ENCODE results near the gene SPSB1. TPM values are rescaled to one million over a fixed set of nuclear protein-coding genes. Genes with fewer than 3 reads are reported as not detected.

The SPSB1 gene
- total RNA-seq, 1 donor from 2014 or later: 1.3 TPM

DNA sequence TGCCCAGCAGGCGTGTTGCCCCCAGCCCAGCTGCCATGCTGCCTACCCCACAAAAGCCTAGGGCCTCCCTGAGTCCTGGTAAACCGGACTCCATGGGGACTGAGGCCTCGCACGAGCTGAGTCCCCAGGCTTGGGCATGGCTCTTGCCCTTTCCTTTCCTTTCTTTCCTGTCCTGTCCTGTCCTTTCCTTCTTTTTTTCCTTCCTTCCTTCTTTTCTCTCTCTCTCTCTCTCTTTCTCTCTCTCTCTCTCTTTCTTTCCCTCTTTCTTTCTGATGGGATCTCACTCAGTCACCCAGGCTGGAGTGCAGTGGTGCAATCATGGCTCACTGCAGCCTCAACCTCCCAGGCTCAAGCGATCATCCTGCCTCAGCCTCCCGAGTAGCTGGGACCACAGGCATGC, 104.4 kb downstream of the SPSB1 start:
- no peaks in the 10 kb centered on the region for H3K9me3 Mint-ChIP-seq
- H3K36me3 Mint-ChIP-seq (ENCODE audit: low read depth): no peaks in the 10 kb centered on the region
- TF ChIP-seq, protein P1, sequence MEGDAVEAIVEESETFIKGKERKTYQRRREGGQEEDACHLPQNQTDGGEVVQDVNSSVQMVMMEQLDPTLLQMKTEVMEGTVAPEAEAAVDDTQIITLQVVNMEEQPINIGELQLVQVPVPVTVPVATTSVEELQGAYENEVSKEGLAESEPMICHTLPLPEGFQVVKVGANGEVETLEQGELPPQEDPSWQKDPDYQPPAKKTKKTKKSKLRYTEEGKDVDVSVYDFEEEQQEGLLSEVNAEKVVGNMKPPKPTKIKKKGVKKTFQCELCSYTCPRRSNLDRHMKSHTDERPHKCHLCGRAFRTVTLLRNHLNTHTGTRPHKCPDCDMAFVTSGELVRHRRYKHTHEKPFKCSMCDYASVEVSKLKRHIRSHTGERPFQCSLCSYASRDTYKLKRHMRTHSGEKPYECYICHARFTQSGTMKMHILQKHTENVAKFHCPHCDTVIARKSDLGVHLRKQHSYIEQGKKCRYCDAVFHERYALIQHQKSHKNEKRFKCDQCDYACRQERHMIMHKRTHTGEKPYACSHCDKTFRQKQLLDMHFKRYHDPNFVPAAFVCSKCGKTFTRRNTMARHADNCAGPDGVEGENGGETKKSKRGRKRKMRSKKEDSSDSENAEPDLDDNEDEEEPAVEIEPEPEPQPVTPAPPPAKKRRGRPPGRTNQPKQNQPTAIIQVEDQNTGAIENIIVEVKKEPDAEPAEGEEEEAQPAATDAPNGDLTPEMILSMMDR (conservative IDR thresholded peaks at IDR 0.05): no peak
- peaks cover 3% of the 10 kb centered on the region for H3K4me1 Mint-ChIP-seq
- no peak overlapping the region for H3K4me3 Mint-ChIP-seq
- DNase-seq (ENCODE audit: low read depth, low spot score): no peak
- H3K27me3 Mint-ChIP-seq (ENCODE audit: low read depth): peaks cover 12% of the 10 kb centered on the region
- no peak overlapping the region for H3K27ac Mint-ChIP-seq (ENCODE audit: unreplicated experiment)

DNA sequence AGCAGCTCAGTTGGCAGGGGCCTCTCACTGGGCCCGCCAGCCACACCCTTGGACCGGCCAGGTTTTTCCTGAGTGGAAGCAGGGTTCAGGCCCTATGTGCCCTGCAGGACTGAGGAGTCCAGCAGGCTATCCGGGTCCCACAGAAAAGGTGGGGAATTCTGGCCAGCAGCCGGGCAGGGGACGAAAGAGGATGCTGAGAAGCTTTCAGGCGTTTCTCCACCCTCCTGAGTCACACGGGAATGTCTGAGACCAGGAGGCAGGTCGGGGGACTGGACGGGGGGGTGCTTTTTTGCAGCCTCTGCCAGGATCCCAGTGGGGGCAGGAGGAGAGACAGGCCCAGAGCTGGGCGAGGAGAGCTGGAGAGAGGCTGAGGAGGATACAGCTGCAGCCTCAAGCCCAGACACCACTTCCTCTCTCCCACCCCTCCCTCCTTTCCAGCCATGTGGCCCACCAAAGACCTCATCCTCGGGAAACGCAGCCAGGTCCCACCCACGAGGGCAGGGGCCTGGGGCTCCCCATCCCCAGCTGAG, 105.4 kb downstream of the SPSB1 start:
- H3K9me3 Mint-ChIP-seq: no peaks in the 10 kb centered on the region
- H3K4me3 Mint-ChIP-seq: no peak overlapping the region
- peaks cover 12% of the 10 kb centered on the region for H3K27me3 Mint-ChIP-seq (ENCODE audit: low read depth)
- TF ChIP-seq, protein P1 (conservative IDR thresholded peaks at IDR 0.05): no peak
- no peak for DNase-seq (ENCODE audit: low read depth, low spot score)
- no peaks in the 10 kb centered on the region for H3K36me3 Mint-ChIP-seq (ENCODE audit: low read depth)
- H3K4me1 Mint-ChIP-seq: peaks cover 4% of the 10 kb centered on the region
- H3K27ac Mint-ChIP-seq (ENCODE audit: unreplicated experiment): no peak overlapping the region

DNA sequence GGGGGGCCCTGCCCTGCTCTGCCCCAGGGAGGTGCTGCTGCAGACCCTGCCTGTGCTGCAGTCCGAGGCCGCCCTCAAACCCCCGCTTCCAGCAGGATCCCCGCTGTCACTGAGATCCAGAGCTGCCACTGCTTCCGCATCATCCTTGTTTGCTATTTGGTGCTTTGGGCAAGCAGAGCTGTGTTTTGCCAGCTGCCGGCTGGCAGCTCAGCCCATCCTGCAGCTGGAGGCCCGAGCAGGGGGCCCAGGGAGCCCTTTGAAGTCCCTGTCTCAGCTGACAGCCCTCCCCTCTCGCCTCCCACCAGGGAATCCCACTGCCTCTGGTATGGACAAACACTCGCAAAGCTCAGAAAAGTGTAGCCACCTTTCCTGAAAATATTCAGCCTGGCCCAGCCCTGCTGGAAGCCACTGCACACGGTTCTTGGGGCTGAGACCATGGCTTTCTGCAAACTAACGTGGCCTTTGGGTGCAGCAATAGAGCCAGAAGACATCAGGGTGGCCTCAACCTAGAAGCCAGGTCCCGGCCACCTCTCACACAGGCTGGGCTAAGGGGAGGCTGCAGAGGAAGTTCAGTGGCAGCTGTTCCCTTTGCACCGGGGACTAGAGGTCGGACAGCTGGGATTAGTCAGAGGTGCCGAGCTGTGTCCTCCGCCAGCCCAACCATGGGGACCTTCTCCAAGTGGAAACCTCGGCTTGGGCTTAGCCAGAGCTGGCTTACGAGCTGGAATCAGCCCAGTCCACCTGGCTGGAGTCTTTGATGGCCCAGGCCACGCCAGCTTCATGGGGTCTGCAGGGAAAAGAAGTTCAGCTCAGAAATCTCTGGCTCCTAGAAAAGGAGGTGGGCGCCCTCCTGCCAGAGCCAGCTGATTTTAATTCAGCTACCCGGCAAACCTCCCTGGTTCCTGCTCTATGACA, 107.1 kb downstream of the SPSB1 start:
- TF ChIP-seq, protein P1 (conservative IDR thresholded peaks at IDR 0.05): no peak

DNA sequence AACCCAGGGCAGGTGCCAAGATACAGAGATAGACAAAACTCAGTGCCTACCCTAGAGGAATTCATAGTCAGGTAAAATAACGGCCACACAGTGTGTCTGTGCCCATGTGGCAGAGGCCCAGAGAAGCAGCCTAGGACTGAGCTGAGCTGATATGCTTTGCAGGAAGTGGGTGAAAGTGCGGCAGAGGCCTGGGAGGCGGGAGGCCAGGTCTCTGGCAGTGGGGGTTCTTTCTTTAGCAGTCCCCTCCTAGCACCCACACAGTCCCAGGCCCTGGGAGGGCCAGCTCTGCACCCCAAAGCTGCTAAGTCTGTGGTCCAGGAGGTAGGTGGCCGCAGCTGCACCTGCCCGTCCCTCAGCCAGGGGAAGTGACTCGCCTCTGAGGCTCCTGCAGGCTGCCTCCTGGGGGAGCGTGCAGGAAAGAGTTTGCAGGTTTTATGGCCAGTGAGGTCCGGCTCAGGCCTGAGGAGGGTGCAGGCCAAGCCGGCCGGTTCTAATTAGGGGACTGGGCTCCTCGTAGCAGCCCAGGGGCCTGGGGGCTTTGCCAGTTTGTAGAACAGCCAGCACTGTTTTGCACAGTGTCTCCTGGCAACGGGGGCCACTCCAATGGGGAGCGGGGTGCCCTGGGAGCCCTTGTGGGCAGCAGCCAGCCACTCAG, 107.9 kb downstream of the SPSB1 start:
- Mint-ChIP-seq H3K27me3 (ENCODE audit: low read depth) (peaks cover 9% of the 10 kb centered on the region), H3K36me3 (ENCODE audit: low read depth) (no peaks in the 10 kb centered on the region), H3K27ac (ENCODE audit: unreplicated experiment) (no peak overlapping the region), H3K9me3 (no peaks in the 10 kb centered on the region), H3K4me1 (peaks cover 4% of the 10 kb centered on the region), H3K4me3 (no peak overlapping the region)
- TF ChIP-seq, protein P1 (conservative IDR thresholded peaks at IDR 0.05): no peak
- DNase-seq (ENCODE audit: low read depth, low spot score): no peak

More for the DNA sequence above, 107.1 kb downstream of the SPSB1 start:
- Mint-ChIP-seq H3K9me3 (no peaks in the 10 kb centered on the region), H3K4me1 (peaks cover 4% of the 10 kb centered on the region), H3K27me3 (ENCODE audit: low read depth) (peaks cover 9% of the 10 kb centered on the region), H3K27ac (ENCODE audit: unreplicated experiment) (no peak overlapping the region), H3K36me3 (ENCODE audit: low read depth) (no peaks in the 10 kb centered on the region), H3K4me3 (no peak overlapping the region)
- no peak for DNase-seq (ENCODE audit: low read depth, low spot score)

DNA sequence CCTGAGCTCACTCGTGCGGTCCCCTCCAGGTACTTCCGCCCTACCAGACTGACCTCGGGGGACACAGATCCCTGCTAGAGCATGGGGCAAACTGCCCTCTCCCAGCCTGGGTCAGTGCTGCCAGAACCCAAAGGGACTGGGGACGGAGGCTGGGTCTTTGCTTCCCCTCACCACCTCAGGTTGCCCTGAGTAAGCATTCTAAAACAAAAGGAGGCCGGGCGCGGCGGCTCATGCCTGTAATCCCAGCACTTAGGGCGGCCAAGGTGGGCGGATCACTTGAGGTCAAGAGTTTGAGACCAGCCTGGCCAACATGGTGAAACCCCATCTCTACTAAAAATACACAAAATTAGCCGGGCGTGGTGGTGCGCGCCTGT, 108.4 kb downstream of the SPSB1 start:
- DNase-seq (ENCODE audit: low read depth, low spot score): no peak
- H3K36me3 Mint-ChIP-seq (ENCODE audit: low read depth): no peaks in the 10 kb centered on the region
- TF ChIP-seq, protein P1 (conservative IDR thresholded peaks at IDR 0.05): no peak
- H3K27ac Mint-ChIP-seq (ENCODE audit: unreplicated experiment): no peak overlapping the region
- H3K4me1 Mint-ChIP-seq: peaks cover 4% of the 10 kb centered on the region
- H3K27me3 Mint-ChIP-seq (ENCODE audit: low read depth): peaks cover 9% of the 10 kb centered on the region
- no peaks in the 10 kb centered on the region for H3K9me3 Mint-ChIP-seq
- H3K4me3 Mint-ChIP-seq: no peak overlapping the region
